HCT116 (cell line): Measurements from ENCODE around the gene IL10. TPM values are rescaled to one million over a fixed set of nuclear protein-coding genes. Genes with fewer than 3 reads are reported as not detected.

Experiments used
- ATAC-seq: fragments of 200-7000 bp; cut with Tn5 transposase; 2 replicates; pipeline ENCODE4 v1.9.1; 2020; ENCODE audit warnings: mild to moderate bottlenecking, moderate library complexity
- BruUV-seq: library from RNA; stranded (reverse); fragments of 400-500 nt; replicated peaks from 2 replicates; lab custom pipeline; 2021; lab: Mats Ljungman, UMichigan
- CTCF ChIA-PET: fragments of 300-600 bp; sonication (Branson Sonifier 250); formaldehyde crosslinking; loops from one replicate; lab custom pipeline; 2021; ENCODE audit warnings: antibody characterized with exemption; lab: Charles Lee
- POLR2A ChIA-PET: fragments of 300-600, 350-600 bp; sonication (Branson Sonifier 250); formaldehyde crosslinking; loops from one replicate; lab custom pipeline; 2021; ENCODE audit warnings: antibody characterized with exemption; lab: Charles Lee
- RAD21 ChIA-PET, 2 experiments: fragments of 300-600 bp; sonication (Branson Sonifier 250); formaldehyde crosslinking; loops; one replicate each; lab custom pipeline; 2023; ENCODE audit warnings: low total read pairs in 2 of 2; ENCODE audit not compliant: uncharacterized antibody in 2 of 2, unreplicated experiment in 2 of 2, low non-redundant PET in 1 of 2; lab: Charles Lee
- DNase-seq: peaks from one replicate; pipeline ENCODE4 v3.0.0-alpha.2; 2010; ENCODE audit warnings: low read depth, low spot score
- H2AFZ ChIP-seq: fragments of 200-600 bp; shearing (Covaris generic), sonication (generic); 2 replicates; pipeline ENCODE4 v1.6.1; 2017; ENCODE audit warnings: low read depth, mixed run types, mixed read lengths, antibody characterized with exemption, low read length; ENCODE audit not compliant: poor library complexity, severe bottlenecking
- H3K27ac ChIP-seq: 2 replicates; pipeline ENCODE4 v1.5.1; 2012; ENCODE audit warnings: low read depth, low read length
- H3K27me3 ChIP-seq: fragments of 200-600 bp; sonication (generic); 2 replicates; pipeline ENCODE4 v1.6.1; 2016; ENCODE audit warnings: mixed run types, low read length, mixed read lengths; ENCODE audit not compliant: insufficient read depth
- H3K36me3 ChIP-seq, 2 experiments: fragments of 200-500 bp in 1 of 2; fragments of 200-600 bp in 1 of 2; sonication (Bioruptor generic) in 1 of 2; sonication (generic) in 1 of 2; 2 replicates each; pipeline versions ENCODE4 v1.5.1 to v1.6.1; 2014 to 2016; ENCODE audit warnings: low read length in 2 of 2, inconsistent platforms in 1 of 2, mixed read lengths in 1 of 2, mixed run types in 1 of 2; ENCODE audit not compliant: insufficient read depth in 2 of 2, control insufficient read depth in 1 of 2
- H3K4me1 ChIP-seq, 2 experiments: fragments of 200-600 bp in 1 of 2; sonication (generic) in 1 of 2; 2 replicates each; pipeline versions ENCODE4 v1.5.1 to v1.6.1; 2012 to 2017; ENCODE audit warnings: low read length in 2 of 2, inconsistent platforms in 1 of 2, mild to moderate bottlenecking in 1 of 2, mixed read lengths in 1 of 2, mixed run types in 1 of 2, moderate library complexity in 1 of 2; ENCODE audit not compliant: insufficient read depth in 2 of 2, control insufficient read depth in 1 of 2
- H3K4me2 ChIP-seq: fragments of 200-600 bp; sonication (generic); 2 replicates; pipeline ENCODE4 v1.6.1; 2017; ENCODE audit warnings: mixed run types, low read length, mixed read lengths
- H3K4me3 ChIP-seq, 2 experiments: fragments of 200-600 bp in 1 of 2; sonication (generic) in 1 of 2; replicated peaks in 1 of 2; 2 replicates each; pipeline ENCODE4 v1.5.1; 2011 to 2016; ENCODE audit warnings: low read length in 2 of 2, control low read depth in 1 of 2, low read depth in 1 of 2, mild to moderate bottlenecking in 1 of 2, mixed read lengths in 1 of 2, mixed run types in 1 of 2
- H3K79me2 ChIP-seq: fragments of 200-600 bp; sonication (generic); 2 replicates; pipeline ENCODE4 v1.6.1; 2017; ENCODE audit warnings: mild to moderate bottlenecking, mixed run types, low read length, moderate library complexity, mixed read lengths; ENCODE audit not compliant: insufficient read depth
- H3K9ac ChIP-seq: fragments of 200-600 bp; sonication (generic); 2 replicates; pipeline ENCODE4 v1.6.1; 2016; ENCODE audit warnings: low read length, mixed read lengths
- H3K9me2 ChIP-seq: fragments of 200-600 bp; sonication (generic), shearing (Covaris generic); 2 replicates; pipeline ENCODE4 v1.6.1; 2017; ENCODE audit warnings: mixed run types, mild to moderate bottlenecking, moderate library complexity; ENCODE audit not compliant: insufficient read depth
- H3K9me3 ChIP-seq, 2 experiments: fragments of 200-500 bp in 1 of 2; fragments of 200-600 bp in 1 of 2; sonication (Bioruptor generic) in 1 of 2; sonication (generic) in 1 of 2; 2 replicates each; pipeline ENCODE4 v1.6.1; 2014 to 2017; ENCODE audit warnings: low read length in 2 of 2, mixed read lengths in 2 of 2, inconsistent platforms in 1 of 2, low read depth in 1 of 2, mild to moderate bottlenecking in 1 of 2, mixed run types in 1 of 2, moderate library complexity in 1 of 2; ENCODE audit not compliant: control insufficient read depth in 1 of 2, insufficient read depth in 1 of 2
- H4K20me1 ChIP-seq: fragments of 200-600 bp; sonication (generic), shearing (Covaris generic); 2 replicates; pipeline ENCODE4 v1.6.1; 2017; ENCODE audit warnings: mixed run types, mild to moderate bottlenecking, moderate library complexity; ENCODE audit not compliant: insufficient read depth
- CBX3 ChIP-seq: IDR thresholded peaks from 2 replicates; pipeline ENCODE4 v1.6.1; 2012; ENCODE audit warnings: low read depth
- EGR1 ChIP-seq: IDR thresholded peaks from 2 replicates; pipeline ENCODE4 v1.6.1; 2012; ENCODE audit warnings: low read depth
- ELF1 ChIP-seq: IDR thresholded peaks from 2 replicates; pipeline ENCODE4 v1.6.1; 2012; ENCODE audit warnings: low read depth, borderline replicate concordance
- EZH2 ChIP-seq: fragments of 200-600 bp; sonication (generic); IDR thresholded peaks from 2 replicates; pipeline ENCODE4 v1.6.1; 2017; ENCODE audit warnings: antibody characterized with exemption, mixed run types
- FOSL1 ChIP-seq: IDR thresholded peaks from 2 replicates; pipeline ENCODE4 v1.6.1; 2012; ENCODE audit warnings: low read depth
- JUND ChIP-seq: IDR thresholded peaks from 2 replicates; pipeline ENCODE4 v1.6.1; 2012
- POLR2AphosphoS5 ChIP-seq: IDR thresholded peaks from 2 replicates; pipeline ENCODE4 v1.6.1; 2011; ENCODE audit warnings: mild to moderate bottlenecking, low read depth, low read length, moderate library complexity
- SIN3A ChIP-seq: IDR thresholded peaks from 2 replicates; pipeline ENCODE4 v1.6.1; 2012; ENCODE audit warnings: low read depth
- SP1 ChIP-seq: IDR thresholded peaks from 2 replicates; pipeline ENCODE4 v1.6.1; 2012; ENCODE audit warnings: low read depth
- YY1 ChIP-seq: IDR thresholded peaks from 2 replicates; pipeline ENCODE4 v1.6.1; 2011; ENCODE audit warnings: low read length, low read depth, moderate library complexity, mild to moderate bottlenecking; ENCODE audit not compliant: insufficient replicate concordance; ENCODE audit errors: extremely low read depth
- ZFX ChIP-seq: fragments of 450-650 bp; IDR thresholded peaks from 2 replicates; pipeline ENCODE4 v1.6.1; 2017
- ZNF274 ChIP-seq: fragments of 200-500 bp; sonication (Bioruptor generic); IDR thresholded peaks from 2 replicates; pipeline ENCODE4 v1.6.1; 2014; ENCODE audit warnings: mild to moderate bottlenecking, low read depth, low read length, inconsistent platforms
- intact Hi-C: fragments of 100-400 bp; cut with micrococcal nuclease; formaldehyde crosslinking; loops from 2 replicates; pipeline ENCODE4 v1.10.0; 2022
- total RNA-seq: library from RNA; stranded (reverse); gene quantifications from one replicate; pipeline ENCODE4 v1.2.1, GENCODE V29; 2021; ENCODE audit not compliant: unreplicated experiment
- TF ChIP-seq, protein P1 (sequence below): IDR thresholded peaks from 2 replicates; pipeline ENCODE4 v1.6.1; 2012; ENCODE audit warnings: low read depth
- TF ChIP-seq, protein P2 (sequence below): IDR thresholded peaks from 2 replicates; pipeline ENCODE4 v1.6.1; 2012

The IL10 gene
- total RNA-seq, 1 experiment from 2014 or later, result not detected

DNA sequence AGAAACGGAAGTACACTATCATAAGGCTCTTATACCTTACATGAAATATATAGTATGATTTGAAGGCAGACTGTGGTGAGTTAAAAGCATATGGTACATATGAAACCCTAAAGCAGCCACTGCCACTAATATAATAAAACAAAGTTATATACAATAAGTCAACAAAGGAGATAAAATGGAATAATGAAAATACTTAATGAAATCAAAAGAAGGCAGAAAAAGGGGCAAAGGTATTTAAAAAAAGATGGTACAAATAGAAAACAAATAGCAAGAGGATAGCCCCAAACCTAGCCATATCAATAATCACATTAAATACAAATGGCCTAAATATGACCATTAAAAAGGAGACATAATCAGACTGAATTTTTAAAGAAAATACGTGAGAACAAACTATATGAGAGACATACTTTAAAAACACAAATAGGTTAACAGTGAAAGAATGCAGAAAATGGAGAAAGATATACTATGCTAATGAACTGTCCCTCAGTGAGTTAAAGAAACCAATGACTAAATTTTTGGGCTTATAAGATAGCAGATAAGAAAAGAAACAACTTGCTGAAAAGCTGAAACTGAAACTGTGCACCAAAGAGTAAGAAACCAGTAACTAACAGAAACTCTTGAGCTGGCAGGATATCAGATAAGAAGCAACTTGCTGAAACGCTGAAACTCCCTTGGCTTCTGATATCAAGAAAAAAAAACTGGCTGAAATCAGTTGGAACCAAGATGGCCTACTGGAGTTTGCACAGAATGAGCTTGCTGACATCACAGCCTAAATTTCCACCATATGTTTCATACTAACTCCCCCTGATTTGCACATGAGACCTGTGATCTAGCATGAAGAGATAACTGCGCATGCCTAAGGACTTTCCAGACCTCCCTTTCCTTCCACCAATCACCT is 44.3 kb upstream of the IL10 start:
- Histone ChIP-seq H3K27ac (no peak overlapping the region), H3K79me2 (no peaks in the 10 kb centered on the region), H3K9me2 (no peaks in the 10 kb centered on the region), H4K20me1 (no peaks in the 10 kb centered on the region), H3K4me3 (no peak overlapping the region)
- BruUV-seq, result no TSS peak
- POLR2A ChIA-PET, result no interaction called here
- no peak for TF ChIP-seq ZNF274
- TF ChIP-seq, all 23 proteins: peak for 0
- RAD21 ChIA-PET, result no interaction called here
- no peaks in the 10 kb centered on the region for H3K4me1 ChIP-seq
- no peak overlapping the region for H2AFZ ChIP-seq
- no peaks in the 10 kb centered on the region for H3K27me3 ChIP-seq
- DNase-seq (no peak), ATAC-seq (no peak)
- intact Hi-C loops, result no loop called here
- CTCF ChIA-PET, result no interaction called here
- no peaks in the 10 kb centered on the region for H3K36me3 ChIP-seq
- H3K4me2 ChIP-seq, result no peak overlapping the region
- peaks cover 0 to 7% of the 10 kb centered on the region in 2 experiments; a peak in 1 of 4 replicates for H3K9me3 ChIP-seq
- H3K9ac ChIP-seq, result no peak overlapping the region

DNA sequence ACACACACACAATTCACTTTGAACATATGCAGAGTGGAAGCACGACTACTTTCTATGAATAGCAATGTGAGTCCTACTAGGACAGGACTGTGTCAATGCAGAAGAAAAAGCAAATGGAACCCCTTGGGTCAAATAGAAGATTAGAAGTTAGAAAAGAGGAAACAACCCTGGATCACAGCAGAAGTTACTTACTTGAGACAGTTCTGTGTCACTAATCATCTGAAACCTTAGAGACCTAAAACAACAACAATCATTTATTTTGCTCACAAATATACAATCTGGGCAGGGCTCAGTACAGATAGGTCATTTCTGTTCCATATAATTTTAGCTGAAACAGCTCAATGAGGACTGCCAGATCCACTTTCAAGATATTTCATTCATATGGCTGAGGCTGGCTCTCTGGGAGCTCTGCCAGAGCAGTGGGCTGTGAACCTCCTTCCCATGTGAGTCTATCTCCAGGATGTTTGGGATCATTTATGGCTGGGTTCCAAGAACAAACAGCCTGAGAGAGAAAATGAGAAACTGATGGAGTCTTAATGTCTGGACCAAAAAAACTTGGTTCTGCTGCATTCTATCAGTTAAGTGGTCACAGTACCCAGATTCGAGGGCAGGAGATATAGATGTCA is 42.5 kb upstream of the IL10 start:
- BruUV-seq, result no TSS peak
- H3K4me3 ChIP-seq, result no peak overlapping the region
- TF ChIP-seq ELF1 (no peak), ZNF274 (no peak), EGR1 (no peak), ZFX (no peak), FOSL1 (no peak), SP1 (no peak), YY1 (no peak), POLR2AphosphoS5 (no peak), CBX3 (no peak), SIN3A (no peak), EZH2 (no peak), JUND (no peak)
- TF ChIP-seq, protein P1, sequence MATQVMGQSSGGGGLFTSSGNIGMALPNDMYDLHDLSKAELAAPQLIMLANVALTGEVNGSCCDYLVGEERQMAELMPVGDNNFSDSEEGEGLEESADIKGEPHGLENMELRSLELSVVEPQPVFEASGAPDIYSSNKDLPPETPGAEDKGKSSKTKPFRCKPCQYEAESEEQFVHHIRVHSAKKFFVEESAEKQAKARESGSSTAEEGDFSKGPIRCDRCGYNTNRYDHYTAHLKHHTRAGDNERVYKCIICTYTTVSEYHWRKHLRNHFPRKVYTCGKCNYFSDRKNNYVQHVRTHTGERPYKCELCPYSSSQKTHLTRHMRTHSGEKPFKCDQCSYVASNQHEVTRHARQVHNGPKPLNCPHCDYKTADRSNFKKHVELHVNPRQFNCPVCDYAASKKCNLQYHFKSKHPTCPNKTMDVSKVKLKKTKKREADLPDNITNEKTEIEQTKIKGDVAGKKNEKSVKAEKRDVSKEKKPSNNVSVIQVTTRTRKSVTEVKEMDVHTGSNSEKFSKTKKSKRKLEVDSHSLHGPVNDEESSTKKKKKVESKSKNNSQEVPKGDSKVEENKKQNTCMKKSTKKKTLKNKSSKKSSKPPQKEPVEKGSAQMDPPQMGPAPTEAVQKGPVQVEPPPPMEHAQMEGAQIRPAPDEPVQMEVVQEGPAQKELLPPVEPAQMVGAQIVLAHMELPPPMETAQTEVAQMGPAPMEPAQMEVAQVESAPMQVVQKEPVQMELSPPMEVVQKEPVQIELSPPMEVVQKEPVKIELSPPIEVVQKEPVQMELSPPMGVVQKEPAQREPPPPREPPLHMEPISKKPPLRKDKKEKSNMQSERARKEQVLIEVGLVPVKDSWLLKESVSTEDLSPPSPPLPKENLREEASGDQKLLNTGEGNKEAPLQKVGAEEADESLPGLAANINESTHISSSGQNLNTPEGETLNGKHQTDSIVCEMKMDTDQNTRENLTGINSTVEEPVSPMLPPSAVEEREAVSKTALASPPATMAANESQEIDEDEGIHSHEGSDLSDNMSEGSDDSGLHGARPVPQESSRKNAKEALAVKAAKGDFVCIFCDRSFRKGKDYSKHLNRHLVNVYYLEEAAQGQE, result no peak
- TF ChIP-seq, protein P2, sequence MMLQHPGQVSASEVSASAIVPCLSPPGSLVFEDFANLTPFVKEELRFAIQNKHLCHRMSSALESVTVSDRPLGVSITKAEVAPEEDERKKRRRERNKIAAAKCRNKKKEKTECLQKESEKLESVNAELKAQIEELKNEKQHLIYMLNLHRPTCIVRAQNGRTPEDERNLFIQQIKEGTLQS, result no peak

More for the DNA sequence above, 42.5 kb upstream of the IL10 start:
- ChIA-PET CTCF (no interaction called here), RAD21 (interaction anchor here in 1 of 2 experiments (0.6 kb wide), 1 partner anchor 11 kb away, joined by 3 read pairs; no protein-coding TSS in a partner anchor), POLR2A (no interaction called here)
- H4K20me1 ChIP-seq, result no peaks in the 10 kb centered on the region
- H3K79me2 ChIP-seq, result no peaks in the 10 kb centered on the region
- no peak overlapping the region for H3K9ac ChIP-seq
- H3K4me1 ChIP-seq, result no peaks in the 10 kb centered on the region
- no peak overlapping the region for H3K4me2 ChIP-seq
- H3K36me3 ChIP-seq, result no peaks in the 10 kb centered on the region
- DNase-seq, result no peak
- no peaks in the 10 kb centered on the region for H3K27me3 ChIP-seq
- H3K9me3 ChIP-seq, result peaks cover 0 to 7% of the 10 kb centered on the region in 2 experiments; a peak in 1 of 4 replicates
- H3K9me2 ChIP-seq, result no peaks in the 10 kb centered on the region
- no peak overlapping the region for H3K27ac ChIP-seq
- no peak for ATAC-seq
- no peak overlapping the region for H2AFZ ChIP-seq
- intact Hi-C loops, result no loop called here
